ENCODE results near the gene HLCS. TPM values are rescaled to one million over a fixed set of nuclear protein-coding genes. Genes with fewer than 3 reads are reported as not detected.

HLCS gene
- total RNA-seq, 3 donors from 2014 or later (not counting 1 experiment from before 2014, with no cell fraction given): 28.4 to 36.0 (median 33.0) TPM

DNA sequence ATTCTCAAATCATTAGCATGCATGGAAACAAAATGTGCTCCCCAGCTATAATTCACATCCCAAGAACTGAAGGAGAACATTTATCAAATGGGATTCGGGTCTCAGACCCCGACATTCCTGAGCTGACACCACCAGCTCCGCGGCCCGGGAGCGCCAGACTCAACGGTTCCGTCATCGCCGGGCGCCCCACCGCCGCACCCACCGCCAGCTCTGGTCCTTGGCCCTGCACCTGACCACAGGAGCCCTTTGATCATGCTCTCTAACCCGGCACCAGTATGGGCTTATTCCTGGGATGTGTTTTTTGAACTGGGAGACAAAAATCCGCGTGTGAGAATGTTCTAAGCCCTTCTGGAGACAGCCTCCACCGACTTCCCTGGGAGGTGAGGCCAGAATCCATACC lies 43.6 kb downstream of the HLCS start:
- 94% methylated on average over 18 of the region's 18 CpGs for WGBS (ENCODE audit: insufficient coverage)
- Mint-ChIP-seq H3K9me3 (no peaks in the 10 kb centered on the region), H3K27me3 (ENCODE audit: low read depth in 2 of 2) (no peaks in the 10 kb centered on the region), H3K27ac (no peak overlapping the region), H3K36me3 (no peaks in the 10 kb centered on the region), H3K4me1 (peaks cover 4 to 8% of the 10 kb centered on the region in 2 donors), H3K4me3 (no peak overlapping the region)
- Histone ChIP-seq H3K9me3 (ENCODE audit: control insufficient read depth, insufficient read depth, low read length) (no peaks in the 10 kb centered on the region), H3K36me3 (ENCODE audit: control insufficient read depth, insufficient read depth, low read length) (peaks cover 3% of the 10 kb centered on the region), H3K27me3 (ENCODE audit: control insufficient read depth, insufficient read depth, low read length) (no peaks in the 10 kb centered on the region), H3K4me1 (ENCODE audit: control insufficient read depth, insufficient read depth, low read length) (no peaks in the 10 kb centered on the region), H3K27ac (ENCODE audit: low read length) (no peak overlapping the region), H3K4me3 (ENCODE audit: low read length) (no peak overlapping the region)
- intact Hi-C loops (cut with micrococcal nuclease): no loop called here
- ATAC-seq (no peak), DNase-seq (no peak)
- TF ChIP-seq, protein P1, sequence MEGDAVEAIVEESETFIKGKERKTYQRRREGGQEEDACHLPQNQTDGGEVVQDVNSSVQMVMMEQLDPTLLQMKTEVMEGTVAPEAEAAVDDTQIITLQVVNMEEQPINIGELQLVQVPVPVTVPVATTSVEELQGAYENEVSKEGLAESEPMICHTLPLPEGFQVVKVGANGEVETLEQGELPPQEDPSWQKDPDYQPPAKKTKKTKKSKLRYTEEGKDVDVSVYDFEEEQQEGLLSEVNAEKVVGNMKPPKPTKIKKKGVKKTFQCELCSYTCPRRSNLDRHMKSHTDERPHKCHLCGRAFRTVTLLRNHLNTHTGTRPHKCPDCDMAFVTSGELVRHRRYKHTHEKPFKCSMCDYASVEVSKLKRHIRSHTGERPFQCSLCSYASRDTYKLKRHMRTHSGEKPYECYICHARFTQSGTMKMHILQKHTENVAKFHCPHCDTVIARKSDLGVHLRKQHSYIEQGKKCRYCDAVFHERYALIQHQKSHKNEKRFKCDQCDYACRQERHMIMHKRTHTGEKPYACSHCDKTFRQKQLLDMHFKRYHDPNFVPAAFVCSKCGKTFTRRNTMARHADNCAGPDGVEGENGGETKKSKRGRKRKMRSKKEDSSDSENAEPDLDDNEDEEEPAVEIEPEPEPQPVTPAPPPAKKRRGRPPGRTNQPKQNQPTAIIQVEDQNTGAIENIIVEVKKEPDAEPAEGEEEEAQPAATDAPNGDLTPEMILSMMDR (IDR thresholded peaks at IDR 0.05): no peak

DNA sequence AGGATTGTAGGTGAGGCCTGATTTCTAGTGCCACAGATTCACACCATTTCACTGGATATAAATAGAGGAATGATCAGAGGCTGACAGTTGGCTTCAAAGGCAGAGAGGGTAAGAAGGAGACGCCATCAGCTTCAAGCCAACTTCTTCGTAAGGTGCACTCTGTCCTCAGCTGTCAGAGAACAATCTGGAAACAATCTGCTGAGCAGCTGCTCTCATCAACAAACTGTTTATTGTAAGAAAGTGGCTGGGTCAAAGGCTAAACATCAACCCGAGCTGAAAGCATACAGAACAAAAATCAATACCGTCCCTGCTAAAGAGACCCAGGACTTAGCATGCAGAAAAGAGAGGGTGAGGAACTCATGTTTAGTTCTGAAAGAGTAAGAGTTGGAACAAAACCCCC lies 48.2 kb downstream of the HLCS start:
- peaks cover 22 to 29% of the 10 kb centered on the region in 2 donors for H3K4me1 Mint-ChIP-seq
- 100% methylated on average over 4 of the region's 4 CpGs for WGBS (ENCODE audit: insufficient coverage)
- Histone ChIP-seq H3K36me3 (ENCODE audit: control insufficient read depth, insufficient read depth, low read length) (no peaks in the 10 kb centered on the region), H3K27ac (ENCODE audit: low read length) (no peak overlapping the region), H3K9me3 (ENCODE audit: control insufficient read depth, insufficient read depth, low read length) (no peaks in the 10 kb centered on the region), H3K27me3 (ENCODE audit: control insufficient read depth, insufficient read depth, low read length) (no peaks in the 10 kb centered on the region), H3K4me1 (ENCODE audit: control insufficient read depth, insufficient read depth, low read length) (peaks cover 8% of the 10 kb centered on the region), H3K4me3 (ENCODE audit: low read length) (no peak overlapping the region)
- ATAC-seq: no peak
- intact Hi-C loops (cut with micrococcal nuclease): no loop called here
- H3K36me3 Mint-ChIP-seq: no peaks in the 10 kb centered on the region
- no peak overlapping the region for H3K27ac Mint-ChIP-seq
- TF ChIP-seq, protein P1 (IDR thresholded peaks at IDR 0.05): no peak
- no peak for DNase-seq
- no peak overlapping the region for H3K4me3 Mint-ChIP-seq
- no peaks in the 10 kb centered on the region for H3K9me3 Mint-ChIP-seq
- H3K27me3 Mint-ChIP-seq (ENCODE audit: low read depth in 2 of 2): no peaks in the 10 kb centered on the region

DNA sequence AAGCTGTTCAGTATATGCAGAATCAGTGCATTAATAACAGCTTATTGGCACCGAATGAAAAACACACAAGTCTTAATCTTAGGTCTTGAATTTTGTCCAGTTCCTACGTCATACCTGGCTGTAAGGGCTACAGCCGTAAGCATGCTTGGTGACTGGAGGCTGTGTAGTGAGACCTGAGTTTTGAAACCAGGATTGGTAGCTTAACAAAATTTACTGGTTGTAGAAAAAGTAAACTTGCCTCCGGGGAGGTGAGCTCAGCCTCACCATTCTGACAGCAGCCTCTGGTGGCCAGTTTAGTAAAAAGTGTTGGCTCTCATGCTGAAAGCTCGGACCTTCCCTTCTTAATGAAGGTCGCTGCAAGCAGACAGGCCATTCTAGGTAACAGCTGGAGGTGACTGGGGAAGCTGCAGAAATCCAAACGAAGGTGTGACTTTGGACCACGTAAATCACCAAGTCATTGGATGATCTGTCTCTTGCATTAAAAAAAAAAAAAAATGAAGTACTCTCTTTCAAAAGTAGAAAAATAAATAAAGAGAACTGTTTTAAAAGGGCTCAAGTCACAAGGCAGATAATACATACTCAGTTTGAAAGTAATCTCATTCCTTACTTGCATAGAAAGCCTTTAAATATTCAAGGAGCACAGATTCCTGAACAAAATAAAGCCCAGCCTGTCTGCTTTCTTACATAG lies 48.9 kb downstream of the HLCS start:
- Mint-ChIP-seq H3K4me1 (peaks cover 22 to 34% of the 10 kb centered on the region in 2 donors), H3K27me3 (ENCODE audit: low read depth in 2 of 2) (no peaks in the 10 kb centered on the region), H3K9me3 (no peaks in the 10 kb centered on the region), H3K36me3 (no peaks in the 10 kb centered on the region), H3K4me3 (no peak overlapping the region), H3K27ac (peak overlapping the region in 1 of 2 donors; percentile 63)
- ATAC-seq (no peak), DNase-seq (no peak)
- Histone ChIP-seq H3K27me3 (ENCODE audit: control insufficient read depth, insufficient read depth, low read length) (no peaks in the 10 kb centered on the region), H3K36me3 (ENCODE audit: control insufficient read depth, insufficient read depth, low read length) (no peaks in the 10 kb centered on the region), H3K4me3 (ENCODE audit: low read length) (no peak overlapping the region), H3K4me1 (ENCODE audit: control insufficient read depth, insufficient read depth, low read length) (peaks cover 8% of the 10 kb centered on the region), H3K27ac (ENCODE audit: low read length) (no peak overlapping the region), H3K9me3 (ENCODE audit: control insufficient read depth, insufficient read depth, low read length) (no peaks in the 10 kb centered on the region)
- TF ChIP-seq, protein P1 (IDR thresholded peaks at IDR 0.05): no peak
- intact Hi-C loops (cut with micrococcal nuclease): no loop called here
- WGBS (ENCODE audit: insufficient coverage): 89% methylated on average over 8 of the region's 8 CpGs

DNA sequence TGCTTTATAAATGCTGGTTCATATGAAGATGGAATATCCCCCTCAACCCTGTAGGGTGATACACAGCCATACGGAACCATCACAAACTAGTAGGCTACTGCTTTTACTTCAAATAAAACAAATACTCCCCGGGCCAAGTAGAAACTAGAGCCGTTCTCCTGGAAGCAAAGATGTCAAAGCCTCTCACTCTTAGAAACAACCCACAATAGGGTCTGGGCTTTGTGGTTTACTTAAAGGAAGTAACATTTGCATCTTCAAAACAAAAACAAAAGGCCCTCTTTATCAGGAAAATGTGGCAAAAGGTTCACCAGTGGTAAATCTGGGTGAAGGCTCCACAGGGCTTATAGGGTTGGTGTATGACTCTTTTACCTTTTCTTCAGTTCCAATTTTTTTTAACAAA lies 49.8 kb downstream of the HLCS start:
- WGBS (ENCODE audit: insufficient coverage): 36% methylated on average over 3 of the region's 3 CpGs
- peaks cover 8% of the 10 kb centered on the region for H3K4me1 ChIP-seq (ENCODE audit: control insufficient read depth, insufficient read depth, low read length)
- Mint-ChIP-seq H3K36me3 (no peaks in the 10 kb centered on the region), H3K27ac (peak overlapping the region in 1 of 2 donors; percentile 63), H3K27me3 (ENCODE audit: low read depth in 2 of 2) (no peaks in the 10 kb centered on the region), H3K4me1 (peaks cover 26 to 34% of the 10 kb centered on the region in 2 donors), H3K4me3 (no peak overlapping the region), H3K9me3 (no peaks in the 10 kb centered on the region)
- TF ChIP-seq, protein P1 (IDR thresholded peaks at IDR 0.05): no peak
- peak in 1 of 3 donors; percentile 26 for ATAC-seq
- intact Hi-C loops (cut with micrococcal nuclease): no loop called here
- no peak overlapping the region for H3K27ac ChIP-seq (ENCODE audit: low read length)
- H3K27me3 ChIP-seq (ENCODE audit: control insufficient read depth, insufficient read depth, low read length): no peaks in the 10 kb centered on the region
- no peak for DNase-seq
- H3K4me3 ChIP-seq (ENCODE audit: low read length): no peak overlapping the region
- H3K9me3 ChIP-seq (ENCODE audit: control insufficient read depth, insufficient read depth, low read length): no peaks in the 10 kb centered on the region
- H3K36me3 ChIP-seq (ENCODE audit: control insufficient read depth, insufficient read depth, low read length): no peaks in the 10 kb centered on the region
